ENCODE results near the gene OR2A42. TPM values are rescaled to one million over a fixed set of nuclear protein-coding genes. Genes with fewer than 3 reads are reported as not detected.

Gene OR2A42, protein sequence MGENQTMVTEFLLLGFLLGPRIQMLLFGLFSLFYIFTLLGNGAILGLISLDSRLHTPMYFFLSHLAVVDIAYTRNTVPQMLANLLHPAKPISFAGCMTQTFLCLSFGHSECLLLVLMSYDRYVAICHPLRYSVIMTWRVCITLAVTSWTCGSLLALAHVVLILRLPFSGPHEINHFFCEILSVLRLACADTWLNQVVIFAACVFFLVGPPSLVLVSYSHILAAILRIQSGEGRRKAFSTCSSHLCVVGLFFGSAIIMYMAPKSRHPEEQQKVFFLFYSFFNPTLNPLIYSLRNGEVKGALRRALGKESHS
- total RNA-seq = 0.06 TPM in 1 of 2 replicates, not detected in the other

DNA sequence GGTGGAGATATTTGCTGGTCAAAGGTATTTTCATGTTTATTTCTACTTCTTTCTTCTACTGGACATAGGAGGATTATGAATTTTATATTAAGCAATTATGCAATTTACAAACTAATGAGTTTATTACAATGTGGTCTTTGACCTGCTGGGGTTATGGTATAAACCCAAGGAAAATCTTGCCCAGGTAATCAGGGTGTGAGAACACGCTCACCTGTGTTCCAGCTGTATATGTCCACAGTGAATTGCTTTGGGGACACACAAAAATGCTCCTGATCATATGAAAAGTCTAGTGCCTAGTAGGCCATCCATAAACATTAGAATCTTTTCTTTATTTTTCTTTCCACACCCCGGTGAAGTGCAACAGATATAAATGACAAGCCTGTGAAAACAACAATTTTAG lies at the start of gene OR2A42:
Gene OR2A42, minus strand, starts transcription at position 241 of the 400 bp plus-strand sequence. CDS start 6,762 bp downstream, outside the sequence.

DNA sequence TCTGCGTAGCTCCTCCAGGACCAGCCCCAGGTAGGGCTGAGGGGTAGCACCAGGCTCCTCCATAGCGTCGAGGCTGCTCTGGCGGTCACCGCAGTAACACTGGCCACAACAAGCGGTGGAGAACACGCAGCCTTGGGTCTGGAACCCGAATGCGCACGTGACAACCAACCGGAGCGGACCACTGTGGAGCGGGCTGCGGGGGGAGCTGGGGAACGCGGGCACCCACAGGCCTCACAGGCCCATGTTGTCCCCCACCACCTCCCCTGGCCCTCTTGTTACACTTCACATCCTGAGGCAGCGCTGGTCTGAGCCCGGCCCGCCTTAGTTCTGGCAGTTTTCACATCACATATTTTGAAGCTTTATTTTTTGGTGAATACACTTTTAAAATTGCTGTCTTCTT lies 29.8 kb upstream of the OR2A42 start, which contains the start of gene CTAGE8:
Gene CTAGE8, minus strand, starts transcription at position 101 of the 400 bp plus-strand sequence. Its CDS starts 38 bp downstream, at position 63.

DNA sequence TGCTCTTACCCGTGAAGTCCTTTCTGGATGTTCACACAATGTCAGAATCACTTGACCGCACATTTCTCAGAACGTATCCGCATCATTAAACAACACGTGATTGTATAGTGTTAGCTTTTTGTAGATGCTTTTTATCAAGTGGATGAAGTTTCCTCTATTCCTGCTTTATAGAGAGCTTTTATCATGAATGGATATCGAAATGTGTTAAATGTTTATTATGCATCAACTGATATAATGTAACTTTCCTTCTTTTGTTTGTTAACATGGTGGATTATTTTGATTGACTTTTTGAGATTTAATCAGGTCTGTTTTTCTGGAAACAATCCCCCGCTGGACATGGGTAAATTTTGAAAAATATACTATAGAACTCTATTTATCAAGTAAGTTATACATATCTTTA lies 25.3 kb upstream of the OR2A42 start, which contains the start of gene OR2A7:
Gene OR2A7, minus strand, starts transcription at position 101 of the 400 bp plus-strand sequence. CDS start 5,164 bp downstream, outside the sequence.

DNA sequence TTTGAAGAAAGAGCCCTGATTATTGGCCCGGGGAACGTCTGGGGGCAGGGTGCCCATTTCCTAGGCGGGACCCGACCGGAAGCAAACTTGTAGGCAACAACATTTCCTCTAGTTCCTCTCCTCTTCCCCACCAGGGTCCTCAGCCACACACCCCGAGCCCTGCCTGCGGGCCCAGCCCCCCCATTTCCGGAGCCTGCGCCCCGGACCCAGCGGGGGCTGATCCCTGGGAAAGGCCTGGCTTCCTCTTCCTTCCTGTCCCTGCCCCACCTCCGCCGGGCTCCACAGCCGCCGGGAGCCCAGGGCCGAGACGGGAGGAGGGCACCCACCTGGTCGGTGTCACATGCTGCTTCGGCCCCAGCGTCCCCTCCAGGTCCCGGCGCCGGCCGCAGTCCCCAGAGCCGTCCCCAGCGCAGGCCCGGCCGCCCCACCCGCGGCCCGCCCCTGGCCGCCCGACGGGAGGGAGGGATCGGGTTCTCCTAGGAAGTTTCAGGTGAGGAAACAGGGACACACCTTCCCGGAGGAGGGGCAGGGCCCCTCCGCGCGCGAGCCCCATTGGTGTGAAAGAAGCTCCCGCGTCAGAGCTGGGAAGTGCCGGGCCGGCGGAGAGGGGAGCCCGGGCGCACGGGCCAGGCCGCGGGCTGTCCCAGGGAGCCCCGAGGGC lies 44.1 kb downstream of the OR2A42 start, which contains the start of gene ARHGEF35:
Gene ARHGEF35, minus strand, starts transcription at position 622 of the 661 bp plus-strand sequence. CDS start 7,450 bp downstream, outside the sequence.

DNA sequence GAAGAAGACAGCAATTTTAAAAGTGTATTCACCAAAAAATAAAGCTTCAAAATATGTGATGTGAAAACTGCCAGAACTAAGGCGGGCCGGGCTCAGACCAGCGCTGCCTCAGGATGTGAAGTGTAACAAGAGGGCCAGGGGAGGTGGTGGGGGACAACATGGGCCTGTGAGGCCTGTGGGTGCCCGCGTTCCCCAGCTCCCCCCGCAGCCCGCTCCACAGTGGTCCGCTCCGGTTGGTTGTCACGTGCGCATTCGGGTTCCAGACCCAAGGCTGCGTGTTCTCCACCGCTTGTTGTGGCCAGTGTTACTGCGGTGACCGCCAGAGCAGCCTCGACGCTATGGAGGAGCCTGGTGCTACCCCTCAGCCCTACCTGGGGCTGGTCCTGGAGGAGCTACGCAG lies 56.2 kb downstream of the OR2A42 start, which contains the start of gene CTAGE4:
Gene CTAGE4, plus strand, starts transcription at position 301 of the 400 bp plus-strand sequence. Its CDS starts 38 bp downstream, at position 339.

Other genes with a start within 250 kb of the OR2A42 start
- gene OR6B1, start 239.3 kb downstream of the OR2A42 start, total RNA-seq = not detected in 2 replicates
- gene OR2A5, start 190.7 kb downstream of the OR2A42 start, total RNA-seq = not detected in 2 replicates
- not detected in 2 replicates for gene OR2A25, start 169.8 kb downstream of the OR2A42 start, total RNA-seq
- not detected in 2 replicates for gene OR2A12, start 153.3 kb downstream of the OR2A42 start, total RNA-seq
- gene OR2A2, start 130.0 kb downstream of the OR2A42 start, total RNA-seq = not detected in 2 replicates
- gene OR2A14, start 116.4 kb downstream of the OR2A42 start, total RNA-seq = not detected in 2 replicates
- gene CTAGE4, start 56.1 kb downstream of the OR2A42 start, total RNA-seq = 0.37 and 0.66 TPM in 2 replicates
- 2.0 and 3.0 TPM in 2 replicates for gene ARHGEF35, start 43.8 kb downstream of the OR2A42 start, total RNA-seq
- gene OR2A7, start 25.2 kb upstream of the OR2A42 start, total RNA-seq = 0.26 and 0.37 TPM in 2 replicates
- gene CTAGE8, start 29.7 kb upstream of the OR2A42 start, total RNA-seq = 0.68 TPM in 1 of 2 replicates, not detected in the other
- gene OR2A1, start 72.8 kb upstream of the OR2A42 start, total RNA-seq = under 0.01 and 0.19 TPM in 2 replicates
- 2.0 TPM in 2 replicates for gene ARHGEF5, start 115.8 kb upstream of the OR2A42 start, total RNA-seq
- not detected in 2 replicates for gene NOBOX, start 164.1 kb upstream of the OR2A42 start, total RNA-seq

Data from aortic smooth muscle cell (primary cell).